ENCODE results near the gene ANKRD11. TPM values are rescaled to one million over a fixed set of nuclear protein-coding genes. Genes with fewer than 3 reads are reported as not detected.
A peak's percentile ranks its signal among the peaks of the same experiment; 100 is the strongest.

Gene ANKRD11
- total and polyA plus RNA-seq, 5 experiments from 2014 or later = 8.9 to 328 (median 61.1) TPM

GRCh38 chr16:89505204-89506112 lies 15.1 kb upstream of the ANKRD11 start:
- H3K27ac Mint-ChIP-seq = peak overlapping the region; percentile 90 to 97 (median 93)
- H3K4me3 Mint-ChIP-seq = peak overlapping the region; percentile 57 to 89 (median 84)
- peak; percentile 49 to 68 for ATAC-seq
- peaks cover 12 to 50% (median 29%) of the 10 kb centered on the region in 4 donors for H3K4me1 Mint-ChIP-seq
- H3K36me3 Mint-ChIP-seq = peaks cover 0 to 2% (median 0%) of the 10 kb centered on the region in 3 donors
- H3K27me3 Mint-ChIP-seq = peaks cover 0 to 1% (median 0%) of the 10 kb centered on the region in 5 donors
- H3K9me3 Mint-ChIP-seq = no peaks in the 10 kb centered on the region
- POLR2A ChIA-PET = interaction anchor here (0.7 to 5.9 kb wide), 9 partner anchors 8 to 233 kb away, joined by 3 to 74 read pairs (median 6); partner anchors contain the start of gene ANKRD11
- peak; percentile 63 to 96 (median 90) for DNase-seq

- H3K4me3 Mint-ChIP-seq = no peak overlapping the region
- H3K27me3 Mint-ChIP-seq = peaks cover 0 to 1% (median 0%) of the 10 kb centered on the region in 5 donors
- peak overlapping the region in 7 of 10 donors; percentile 13 to 93 (median 61) for H3K27ac Mint-ChIP-seq
- ATAC-seq (no peak), DNase-seq (no peak)
- POLR2A ChIA-PET = interaction anchor here (0.7 to 5.9 kb wide), 4 partner anchors 9 to 473 kb away, joined by 5 to 74 read pairs (median 33); partner anchors contain the start of gene ANKRD11
- no peaks in the 10 kb centered on the region for H3K36me3 Mint-ChIP-seq
- peaks cover 13 to 38% (median 25%) of the 10 kb centered on the region in 4 donors for H3K4me1 Mint-ChIP-seq
- H3K9me3 Mint-ChIP-seq = no peaks in the 10 kb centered on the region
Observed at GRCh38 chr16:89504091-89504490, 13.7 kb upstream of the ANKRD11 start.

GRCh38 chr16:89502081-89502843 lies 11.9 kb upstream of the ANKRD11 start:
- H3K9me3 Mint-ChIP-seq = no peaks in the 10 kb centered on the region
- H3K4me3 Mint-ChIP-seq = no peak overlapping the region

GRCh38 chr16:89499767-89500166 lies 9.4 kb upstream of the ANKRD11 start:
- Mint-ChIP-seq H3K27me3 (no peaks in the 10 kb centered on the region), H3K36me3 (peaks cover 0 to 7% (median 0%) of the 10 kb centered on the region in 3 donors), H3K9me3 (no peaks in the 10 kb centered on the region), H3K27ac (no peak overlapping the region), H3K4me1 (peaks cover 0 to 9% (median 3%) of the 10 kb centered on the region in 4 donors), H3K4me3 (no peak overlapping the region)
- DNase-seq (no peak), ATAC-seq (no peak)
- POLR2A ChIA-PET = interaction anchor here (0.7 kb wide), 1 partner anchor 92 kb away, joined by 3 read pairs; no protein-coding TSS in a partner anchor

More at GRCh38 chr16:89502081-89502843, 11.9 kb upstream of the ANKRD11 start:
- peaks cover 11 to 33% (median 23%) of the 10 kb centered on the region in 4 donors for H3K4me1 Mint-ChIP-seq
- H3K36me3 Mint-ChIP-seq = peaks cover 0 to 4% (median 0%) of the 10 kb centered on the region in 3 donors
- peak overlapping the region in 6 of 10 donors; percentile 10 to 85 (median 39) for H3K27ac Mint-ChIP-seq
- POLR2A ChIA-PET = interaction anchor here (0.6 to 1.0 kb wide), 2 partner anchors 7 to 33 kb away, joined by 3 to 8 read pairs; no protein-coding TSS in a partner anchor
- DNase-seq (no peak), ATAC-seq (no peak)
- H3K27me3 Mint-ChIP-seq = peaks cover 0 to 1% (median 0%) of the 10 kb centered on the region in 5 donors

GRCh38 chr16:89498839-89499238 lies 8.5 kb upstream of the ANKRD11 start:
- H3K4me3 Mint-ChIP-seq = no peak overlapping the region
- peaks cover 0 to 9% (median 0%) of the 10 kb centered on the region in 3 donors for H3K36me3 Mint-ChIP-seq
- POLR2A ChIA-PET = interaction anchor here (1.2 kb wide), 1 partner anchor 158 kb away, joined by 5 read pairs; the partner anchor contains the start of genes CHMP1A and SPATA33

GRCh38 chr16:89495121-89495520 lies 4.8 kb upstream of the ANKRD11 start:
- no peaks in the 10 kb centered on the region for H3K9me3 Mint-ChIP-seq
- DNase-seq (no peak), ATAC-seq (no peak)
- H3K36me3 Mint-ChIP-seq = peaks cover 0 to 16% (median 0%) of the 10 kb centered on the region in 3 donors
- H3K27me3 Mint-ChIP-seq = no peaks in the 10 kb centered on the region
- peaks cover 9 to 31% (median 30%) of the 10 kb centered on the region in 4 donors for H3K4me1 Mint-ChIP-seq
- H3K4me3 Mint-ChIP-seq = no peak overlapping the region
- POLR2A ChIA-PET = interaction anchor here (0.6 to 2.1 kb wide), 4 partner anchors 8 to 31 kb away, joined by 4 to 8 read pairs (median 7); no protein-coding TSS in a partner anchor
- peak overlapping the region in 4 of 10 donors; percentile 25 to 82 (median 36) for H3K27ac Mint-ChIP-seq

More at GRCh38 chr16:89498839-89499238, 8.5 kb upstream of the ANKRD11 start:
- Mint-ChIP-seq H3K9me3 (no peaks in the 10 kb centered on the region), H3K27me3 (no peaks in the 10 kb centered on the region), H3K27ac (peak overlapping the region in 2 of 10 donors; percentile 33 to 59), H3K4me1 (peaks cover under 1 to 6% (median 5%) of the 10 kb centered on the region in 4 donors)
- ATAC-seq (no peak), DNase-seq (no peak)

GRCh38 chr16:89493776-89494175 lies 3.4 kb upstream of the ANKRD11 start:
- ATAC-seq (no peak), DNase-seq (no peak)
- Mint-ChIP-seq H3K4me3 (peak overlapping the region in 3 of 10 donors; percentile 12 to 67 (median 39)), H3K9me3 (no peaks in the 10 kb centered on the region), H3K27me3 (no peaks in the 10 kb centered on the region), H3K27ac (peak overlapping the region in 6 of 10 donors; percentile 14 to 82 (median 52)), H3K36me3 (peaks cover 0 to 13% (median 0%) of the 10 kb centered on the region in 3 donors), H3K4me1 (peaks cover 13 to 36% (median 34%) of the 10 kb centered on the region in 4 donors)
- POLR2A ChIA-PET = interaction anchor here (0.6 to 2.1 kb wide), 2 partner anchors 11 to 38 kb away, joined by 3 to 6 read pairs; no protein-coding TSS in a partner anchor

- Mint-ChIP-seq H3K4me3 (peak overlapping the region; percentile 81 to 95 (median 90)), H3K9me3 (no peaks in the 10 kb centered on the region), H3K36me3 (peaks cover 0 to 12% (median 0%) of the 10 kb centered on the region in 3 donors), H3K27me3 (no peaks in the 10 kb centered on the region), H3K4me1 (peaks cover 19 to 52% (median 49%) of the 10 kb centered on the region in 4 donors), H3K27ac (peak overlapping the region in 9 of 10 donors; percentile 65 to 98 (median 90))
- POLR2A ChIA-PET = interaction anchor here (0.6 to 5.0 kb wide), 5 partner anchors 14 to 245 kb away, joined by 3 to 74 read pairs (median 6); partner anchors contain the start of gene SPG7
- ATAC-seq (no peak), DNase-seq (no peak)
Observed at GRCh38 chr16:89491974-89492687, 1.8 kb upstream of the ANKRD11 start.

GRCh38 chr16:89491238-89491869 lies 993 bp upstream of the ANKRD11 start:
- H3K36me3 Mint-ChIP-seq = peaks cover 0 to 14% (median 1%) of the 10 kb centered on the region in 3 donors
- ATAC-seq = no peak
- H3K27ac Mint-ChIP-seq = peak overlapping the region; percentile 85 to 98 (median 92)
- H3K4me1 Mint-ChIP-seq = peaks cover 22 to 59% (median 55%) of the 10 kb centered on the region in 4 donors
- DNase-seq = peak in 1 of 10 donors; percentile 21
- H3K9me3 Mint-ChIP-seq = no peaks in the 10 kb centered on the region
- peak overlapping the region; percentile 81 to 95 (median 90) for H3K4me3 Mint-ChIP-seq
- H3K27me3 Mint-ChIP-seq = no peaks in the 10 kb centered on the region
- POLR2A ChIA-PET = interaction anchor here (0.6 to 5.0 kb wide), 10 partner anchors 10 to 244 kb away, joined by 3 to 74 read pairs (median 6); partner anchors contain the start of gene SPG7

- H3K36me3 Mint-ChIP-seq = peaks cover 0 to 14% (median 2%) of the 10 kb centered on the region in 3 donors
- peaks cover 34 to 73% (median 69%) of the 10 kb centered on the region in 4 donors for H3K4me1 Mint-ChIP-seq
- ATAC-seq (no peak), DNase-seq (peak in 1 of 10 donors; percentile 29)
- peak overlapping the region in 2 of 10 donors; percentile 38 to 92 for H3K4me3 Mint-ChIP-seq
- no peaks in the 10 kb centered on the region for H3K27me3 Mint-ChIP-seq
- no peaks in the 10 kb centered on the region for H3K9me3 Mint-ChIP-seq
- peak overlapping the region in 1 of 10 donors; percentile 90 for H3K27ac Mint-ChIP-seq
- POLR2A ChIA-PET = interaction anchor here (0.6 to 5.0 kb wide), 24 partner anchors 13 to 243 kb away, joined by 3 to 74 read pairs (median 6); partner anchors contain the start of gene SPG7
Observed at GRCh38 chr16:89489898-89490438, 393 bp downstream of the ANKRD11 start.

Measured in naive thymus-derived CD8-positive, alpha-beta T cell (primary cell).